Stimulated activated CD4-positive, alpha-beta T cell treated with anti-CD3 and anti-CD28 coated beads, Interleukin-15, amount 100 ng/mL, for 1 hour (primary cell): ENCODE data around the gene CENPT.
"Not testable (repeated sequence)": the region's sequence is repeated elsewhere in the genome, so short reads cannot be mapped to it uniquely, and the experiment has no call there.

Source experiments
- DNase-seq, 2 donors: peaks; one replicate each; pipeline ENCODE4 v3.0.0-alpha.2; 2020; ENCODE audit warnings: low read depth in 1 of 2, low spot score in 1 of 2

CENPT gene

GRCh38 chr16:67848118-67848517 is 625 bp upstream of the CENPT start:
- no peak for DNase-seq

GRCh38 chr16:67846320-67847063 is 1.0 kb downstream of the CENPT start, which contains the start of gene NUTF2:
Gene NUTF2 (plus strand): TSS chr16:67846933. CDS start chr16:67865131, 18,198 bp downstream.
- peak; percentile 88 to 91 for DNase-seq

GRCh38 chr16:67846063-67846319 is 1.5 kb downstream of the CENPT start:
- DNase-seq = no peak

GRCh38 chr16:67845291-67846062 is 2.0 kb downstream of the CENPT start:
- no peak for DNase-seq

- DNase-seq = no peak
These were observed 3.0 kb downstream of the CENPT start for GRCh38 chr16:67844497-67844896.

- no peak for DNase-seq
These were observed 4.1 kb downstream of the CENPT start for GRCh38 chr16:67843343-67843765.

GRCh38 chr16:67842509-67843342 is 4.8 kb downstream of the CENPT start:
- DNase-seq = peak; percentile 32 to 39

- DNase-seq = peak; percentile 85 to 88
These were observed 5.5 kb downstream of the CENPT start, which contains the start of gene THAP11 for GRCh38 chr16:67841816-67842508. Gene THAP11 (plus strand): TSS chr16:67842320. CDS start chr16:67842555, 235 bp downstream.

- DNase-seq = peak in 1 of 2 donors; percentile 10
These were observed 6.2 kb downstream of the CENPT start for GRCh38 chr16:67841198-67841815.

- no peak for DNase-seq
These were observed 9.7 kb downstream of the CENPT start for GRCh38 chr16:67837811-67838210.

- not testable (repeated sequence) for DNase-seq
These were observed 10.3 kb downstream of the CENPT start for GRCh38 chr16:67837190-67837589.

- DNase-seq = no peak
These were observed 13.3 kb downstream of the CENPT start for GRCh38 chr16:67834242-67834614.

GRCh38 chr16:67833415-67834241 is 13.9 kb downstream of the CENPT start:
- peak; percentile 79 to 86 for DNase-seq

- no peak for DNase-seq
These were observed 14.5 kb downstream of the CENPT start for GRCh38 chr16:67833030-67833414.

- DNase-seq = no peak
These were observed 18.8 kb downstream of the CENPT start for GRCh38 chr16:67828651-67829050.

- no peak for DNase-seq
These were observed 21.6 kb downstream of the CENPT start for GRCh38 chr16:67825906-67826305.

- no peak for DNase-seq
These were observed 22.4 kb downstream of the CENPT start for GRCh38 chr16:67825119-67825518.

GRCh38 chr16:67822511-67822910 is 25.0 kb downstream of the CENPT start:
- DNase-seq = no peak

GRCh38 chr16:67820608-67821259 is 26.8 kb downstream of the CENPT start:
- DNase-seq = no peak
